ENCODE measurements around the gene TMEM79. TPM values are rescaled to one million over a fixed set of nuclear protein-coding genes. Genes with fewer than 3 reads are reported as not detected.

TMEM79 gene
- 1 to 10 TPM; 1.5 to 1.9 TPM for total RNA-seq
- polyA plus RNA-seq (2013, experiment 1 of 2), result 3.3 TPM
- polyA plus RNA-seq (2013, experiment 2 of 2), result 3.0 TPM
- long read RNA-seq, experiment 1, partial matches to known transcripts, result 0 of 1 reads
- long read RNA-seq, experiment 1, other reads (novel, unspliced or antisense), result 0 of 1 reads
- long read RNA-seq, experiment 2, partial matches to known transcripts, result 1 of 4 reads
- long read RNA-seq, experiment 2, other reads (novel, unspliced or antisense), result 2 of 4 reads
- long read RNA-seq, experiment 3, partial matches to known transcripts, result 0 of 6 reads
- long read RNA-seq, experiment 3, other reads (novel, unspliced or antisense), result 2 of 6 reads
- long read RNA-seq, experiment 4, partial matches to known transcripts, result 0 of 1 reads
- long read RNA-seq, experiment 4, other reads (novel, unspliced or antisense), result 0 of 1 reads

- H3K27me3 Mint-ChIP-seq (ENCODE audit: insufficient read depth), result no peaks in the 10 kb centered on the region
- Histone ChIP-seq H3K4me3 (ENCODE audit: low read length) (peak within 1 kb of the TSS; percentile 90), H3K4me1 (ENCODE audit: control insufficient read depth, insufficient read depth, low read length) (peaks cover 6% of the 10 kb centered on the region), H3K27me3 (ENCODE audit: control insufficient read depth, insufficient read depth, low read length, poor library complexity, severe bottlenecking) (no peaks in the 10 kb centered on the region), H3K36me3 (ENCODE audit: control insufficient read depth, insufficient read depth, low read length) (peaks cover 17% of the 10 kb centered on the region), H3K9me3 (ENCODE audit: control insufficient read depth, low read length) (no peaks in the 10 kb centered on the region), H3K9ac (ENCODE audit: extremely low read depth, low read length, poor library complexity, severe bottlenecking) (peak within 1 kb of the TSS; percentile 82), H3K27ac (ENCODE audit: low read depth, low read length) (no peak within 1 kb of the TSS)
- TF ChIP-seq, protein P1, sequence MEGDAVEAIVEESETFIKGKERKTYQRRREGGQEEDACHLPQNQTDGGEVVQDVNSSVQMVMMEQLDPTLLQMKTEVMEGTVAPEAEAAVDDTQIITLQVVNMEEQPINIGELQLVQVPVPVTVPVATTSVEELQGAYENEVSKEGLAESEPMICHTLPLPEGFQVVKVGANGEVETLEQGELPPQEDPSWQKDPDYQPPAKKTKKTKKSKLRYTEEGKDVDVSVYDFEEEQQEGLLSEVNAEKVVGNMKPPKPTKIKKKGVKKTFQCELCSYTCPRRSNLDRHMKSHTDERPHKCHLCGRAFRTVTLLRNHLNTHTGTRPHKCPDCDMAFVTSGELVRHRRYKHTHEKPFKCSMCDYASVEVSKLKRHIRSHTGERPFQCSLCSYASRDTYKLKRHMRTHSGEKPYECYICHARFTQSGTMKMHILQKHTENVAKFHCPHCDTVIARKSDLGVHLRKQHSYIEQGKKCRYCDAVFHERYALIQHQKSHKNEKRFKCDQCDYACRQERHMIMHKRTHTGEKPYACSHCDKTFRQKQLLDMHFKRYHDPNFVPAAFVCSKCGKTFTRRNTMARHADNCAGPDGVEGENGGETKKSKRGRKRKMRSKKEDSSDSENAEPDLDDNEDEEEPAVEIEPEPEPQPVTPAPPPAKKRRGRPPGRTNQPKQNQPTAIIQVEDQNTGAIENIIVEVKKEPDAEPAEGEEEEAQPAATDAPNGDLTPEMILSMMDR (conservative IDR thresholded peaks at IDR 0.05), result no peak
- DNase-seq, result no peak
- H3K4me1 Mint-ChIP-seq, result peaks cover 14% of the 10 kb centered on the region
- peak within 1 kb of the TSS; percentile 95 for H3K4me3 Mint-ChIP-seq
- H3K9me3 Mint-ChIP-seq, result no peaks in the 10 kb centered on the region
- peak within 1 kb of the TSS; percentile 89 for H3K27ac Mint-ChIP-seq
- 90 to 93% methylated on average over 5 to 7 of the region's 7 CpGs for WGBS, 2 experiments (ENCODE audit: insufficient coverage in 1 of 2, insufficient read length in 1 of 2)
- peaks cover 5% of the 10 kb centered on the region for H3K36me3 Mint-ChIP-seq (ENCODE audit: low read depth)
Measured at GRCh38 chr1:156284112-156284511, at the start of gene TMEM79. TSS of gene TMEM79 (plus strand) at chr1:156284325. CDS start at chr1:156285227, 902 bp downstream.

DNA sequence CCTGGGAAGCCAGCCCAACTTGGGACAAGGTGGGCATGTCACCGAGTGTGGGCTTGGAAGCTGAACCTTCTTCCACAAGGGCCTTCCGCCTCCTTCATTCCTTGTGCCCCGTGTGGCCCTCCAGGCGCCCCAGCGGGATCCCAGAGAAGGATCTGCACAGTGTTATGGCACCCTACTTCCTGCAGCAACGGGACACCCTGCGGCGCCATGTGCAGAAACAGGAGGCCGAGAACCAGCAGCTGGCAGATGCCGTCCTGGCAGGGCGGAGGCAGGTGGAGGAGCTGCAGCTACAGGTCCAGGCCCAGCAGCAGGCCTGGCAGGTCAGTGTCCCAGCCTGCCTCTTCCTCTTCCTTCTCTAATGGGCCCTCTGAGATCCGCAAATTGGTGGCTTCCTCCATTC lies 48.0 kb upstream of the TMEM79 start:
- Histone ChIP-seq H3K27me3 (ENCODE audit: control insufficient read depth, insufficient read depth, low read length, poor library complexity, severe bottlenecking) (no peaks in the 10 kb centered on the region), H3K36me3 (ENCODE audit: control insufficient read depth, insufficient read depth, low read length) (peaks cover 65% of the 10 kb centered on the region), H3K9ac (ENCODE audit: extremely low read depth, low read length, poor library complexity, severe bottlenecking) (no peak overlapping the region), H3K9me3 (ENCODE audit: control insufficient read depth, low read length) (no peaks in the 10 kb centered on the region), H3K4me1 (ENCODE audit: control insufficient read depth, insufficient read depth, low read length) (no peaks in the 10 kb centered on the region), H3K27ac (ENCODE audit: low read depth, low read length) (no peak overlapping the region), H3K4me3 (ENCODE audit: low read length) (no peak overlapping the region)
- Mint-ChIP-seq H3K4me3 (no peak overlapping the region), H3K27ac (no peak overlapping the region), H3K36me3 (ENCODE audit: low read depth) (peaks cover 74% of the 10 kb centered on the region), H3K27me3 (ENCODE audit: insufficient read depth) (no peaks in the 10 kb centered on the region), H3K9me3 (no peaks in the 10 kb centered on the region), H3K4me1 (no peaks in the 10 kb centered on the region)
- DNase-seq, result no peak
- WGBS, 2 experiments (ENCODE audit: insufficient coverage in 1 of 2, insufficient read length in 1 of 2), result 91 to 95% methylated on average over 6 to 12 of the region's 12 CpGs
- TF ChIP-seq, protein P1 (conservative IDR thresholded peaks at IDR 0.05), result no peak

DNA sequence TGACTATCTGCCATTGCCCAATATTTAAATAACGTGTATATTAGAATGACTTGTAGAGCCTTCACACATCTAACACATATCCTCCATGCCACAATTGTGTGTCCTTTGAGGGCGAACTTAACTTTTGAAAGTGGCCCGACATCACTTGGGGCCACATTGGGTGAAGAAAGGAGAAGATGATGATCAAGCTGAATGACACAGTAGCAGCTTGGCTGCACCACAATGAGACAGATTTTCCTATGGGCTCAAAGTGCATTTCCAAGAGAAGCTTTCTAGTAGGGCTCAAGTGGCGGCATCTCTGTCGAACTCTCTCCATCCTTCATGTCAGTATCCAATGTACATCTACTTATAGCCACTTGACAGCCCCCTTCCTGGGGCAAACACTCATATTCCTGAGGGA lies 45.9 kb upstream of the TMEM79 start:
- 96 to 97% methylated on average over 3 to 5 of the region's 5 CpGs for WGBS, 2 experiments (ENCODE audit: insufficient coverage in 1 of 2, insufficient read length in 1 of 2)
- H3K27me3 Mint-ChIP-seq (ENCODE audit: insufficient read depth), result no peaks in the 10 kb centered on the region
- no peak overlapping the region for H3K4me3 ChIP-seq (ENCODE audit: low read length)

More for the DNA sequence above, 45.9 kb upstream of the TMEM79 start:
- H3K36me3 Mint-ChIP-seq (ENCODE audit: low read depth), result peaks cover 60% of the 10 kb centered on the region
- no peak overlapping the region for H3K4me3 Mint-ChIP-seq
- Histone ChIP-seq H3K27me3 (ENCODE audit: control insufficient read depth, insufficient read depth, low read length, poor library complexity, severe bottlenecking) (no peaks in the 10 kb centered on the region), H3K27ac (ENCODE audit: low read depth, low read length) (no peak overlapping the region), H3K9ac (ENCODE audit: extremely low read depth, low read length, poor library complexity, severe bottlenecking) (no peak overlapping the region), H3K36me3 (ENCODE audit: control insufficient read depth, insufficient read depth, low read length) (peaks cover 53% of the 10 kb centered on the region), H3K9me3 (ENCODE audit: control insufficient read depth, low read length) (no peaks in the 10 kb centered on the region), H3K4me1 (ENCODE audit: control insufficient read depth, insufficient read depth, low read length) (no peaks in the 10 kb centered on the region)
- TF ChIP-seq, protein P1 (conservative IDR thresholded peaks at IDR 0.05), result no peak
- no peak for DNase-seq
- H3K9me3 Mint-ChIP-seq, result no peaks in the 10 kb centered on the region
- no peaks in the 10 kb centered on the region for H3K4me1 Mint-ChIP-seq
- H3K27ac Mint-ChIP-seq, result no peak overlapping the region

All from endodermal cell (in vitro differentiated cells).